HG02763 (cell line): ENCODE results near the gene ENPEP.
"Not testable (repeated sequence)": the region's sequence is repeated elsewhere in the genome, so short reads cannot be mapped to it uniquely, and the experiment has no call there.

Source experiments
- ATAC-seq: cut with Tn5 transposase; IDR thresholded peaks from one replicate; pipeline ENCODE4 v1.9.1; 2021; ENCODE audit warnings: mild to moderate bottlenecking, moderate library complexity; ENCODE audit not compliant: unreplicated experiment

Gene ENPEP

GRCh38 chr4:110475881-110476818, at the start of gene ENPEP:
Gene ENPEP, plus strand, starts transcription at chr4:110476155. Its CDS starts 260 bp downstream, at chr4:110476415.
- ATAC-seq = no peak

GRCh38 chr4:110431805-110432204, 44.1 kb upstream of the ENPEP start:
- ATAC-seq = not testable (repeated sequence)

- not testable (repeated sequence) for ATAC-seq
Observed at GRCh38 chr4:110437292-110437691, 38.7 kb upstream of the ENPEP start.

- not testable (repeated sequence) for ATAC-seq
Observed at GRCh38 chr4:110439209-110439608, 36.7 kb upstream of the ENPEP start.

- no peak for ATAC-seq
Observed at GRCh38 chr4:110442309-110442708, 33.6 kb upstream of the ENPEP start.

GRCh38 chr4:110442788-110443187, 33.2 kb upstream of the ENPEP start:
- no peak for ATAC-seq

GRCh38 chr4:110449947-110450346, 26.0 kb upstream of the ENPEP start:
- no peak for ATAC-seq

GRCh38 chr4:110452546-110452945, 23.4 kb upstream of the ENPEP start:
- no peak for ATAC-seq

- ATAC-seq = no peak
Observed at GRCh38 chr4:110454441-110454840, 21.5 kb upstream of the ENPEP start.

- no peak for ATAC-seq
Observed at GRCh38 chr4:110458494-110459266, 17.3 kb upstream of the ENPEP start.

- no peak for ATAC-seq
Observed at GRCh38 chr4:110460074-110460746, 15.7 kb upstream of the ENPEP start.

GRCh38 chr4:110467400-110467799, 8.6 kb upstream of the ENPEP start:
- no peak for ATAC-seq

- ATAC-seq = no peak
Observed at GRCh38 chr4:110472583-110473329, 3.2 kb upstream of the ENPEP start.

- no peak for ATAC-seq
Observed at GRCh38 chr4:110474481-110474880, 1.5 kb upstream of the ENPEP start.

GRCh38 chr4:110475080-110475479, 875 bp upstream of the ENPEP start:
- not testable (repeated sequence) for ATAC-seq

GRCh38 chr4:110477836-110478235, 1.9 kb downstream of the ENPEP start:
- ATAC-seq = no peak

GRCh38 chr4:110480031-110480549, 4.1 kb downstream of the ENPEP start:
- no peak for ATAC-seq

GRCh38 chr4:110480746-110481271, 4.9 kb downstream of the ENPEP start:
- ATAC-seq = no peak

- ATAC-seq = no peak
Observed at GRCh38 chr4:110483516-110483915, 7.6 kb downstream of the ENPEP start.

GRCh38 chr4:110484029-110484428, 8.1 kb downstream of the ENPEP start:
- ATAC-seq = peak; percentile 97
